Measurements from ENCODE around the gene TSPAN17.
"Not testable (repeated sequence)": the region's sequence is repeated elsewhere in the genome, so short reads cannot be mapped to it uniquely, and the experiment has no call there.

The TSPAN17 gene

DNA sequence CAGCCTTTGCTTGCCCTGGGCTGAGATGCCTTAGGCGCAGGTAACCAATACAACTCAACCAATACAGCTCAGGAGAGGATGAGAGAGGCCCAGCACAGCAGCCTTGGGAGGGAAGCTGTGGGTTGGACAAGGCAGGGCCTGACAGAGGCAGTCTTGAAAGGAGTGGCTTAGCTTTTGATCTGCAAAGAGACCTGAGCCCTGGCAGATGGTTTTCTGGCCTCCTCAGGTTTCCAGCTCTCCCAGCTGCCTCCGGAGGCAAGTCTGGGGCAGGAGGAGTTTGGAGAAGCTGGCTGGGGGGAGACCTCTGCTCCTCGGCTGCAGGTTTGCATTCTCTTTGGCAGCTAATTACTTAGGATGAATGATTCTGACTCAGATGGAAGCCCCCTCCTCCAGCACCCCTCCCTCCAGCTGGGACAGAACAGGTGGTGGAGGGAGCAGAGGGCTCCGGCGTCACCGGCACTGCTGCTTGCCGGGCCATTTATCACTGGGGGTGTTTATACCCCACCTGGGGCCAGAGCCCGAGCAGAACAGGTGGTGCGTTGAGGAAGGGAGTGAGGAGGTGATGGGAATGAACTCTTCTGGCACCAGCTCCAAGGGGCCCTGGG is 50.8 kb downstream of the TSPAN17 start:
- no peak for FAIRE-seq
- TF ChIP-seq CTCF (IDR thresholded peaks at IDR 0.05; ENCODE audit: insufficient read depth, missing control alignments): no peak
- DNase-seq (ENCODE audit: insufficient read length, low spot score): peak; percentile 70

- not testable (repeated sequence) for FAIRE-seq; DNase-seq (ENCODE audit: insufficient read length, low spot score)
Observed at GRCh38 chr5:176699446-176699845, 52.2 kb downstream of the TSPAN17 start.

DNA sequence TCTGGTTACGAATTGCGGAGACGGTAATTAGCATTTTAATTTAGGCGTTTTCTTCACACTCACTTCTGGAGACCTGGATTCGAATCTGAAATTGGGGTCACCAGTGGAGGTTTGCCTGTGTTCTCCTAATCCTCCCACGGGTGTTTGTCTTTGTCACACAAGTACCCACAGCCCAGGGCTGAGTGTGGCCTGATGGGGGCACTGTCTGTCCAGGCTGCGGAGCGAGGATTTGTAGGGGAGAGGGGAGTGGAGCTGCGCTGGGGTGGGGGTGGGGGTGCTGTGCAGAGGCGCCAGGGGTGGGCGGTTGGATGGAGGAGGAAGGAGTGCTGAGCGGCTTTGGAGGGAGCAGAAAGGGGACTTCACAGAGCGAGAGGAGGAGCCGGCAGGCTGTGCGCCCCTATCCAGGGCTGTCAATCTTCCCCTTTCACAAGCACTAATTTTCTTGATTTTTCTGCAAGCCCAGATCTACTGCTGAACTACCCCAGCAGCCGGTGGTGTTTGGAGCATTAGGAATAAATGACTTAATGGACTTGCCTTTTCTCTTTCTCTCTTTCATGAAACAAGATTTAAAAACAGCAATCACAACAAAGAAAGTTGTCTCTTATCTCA is 53.1 kb downstream of the TSPAN17 start:
- peak; percentile 45 for TF ChIP-seq CTCF (IDR thresholded peaks at IDR 0.05; ENCODE audit: insufficient read depth, missing control alignments)
- DNase-seq (ENCODE audit: insufficient read length, low spot score) (peak; percentile 57), FAIRE-seq (no peak)

GRCh38 chr5:176702671-176703641 is 55.7 kb downstream of the TSPAN17 start:
- TF ChIP-seq CTCF (IDR thresholded peaks at IDR 0.05; ENCODE audit: insufficient read depth, missing control alignments): no peak
- FAIRE-seq (no peak), DNase-seq (ENCODE audit: insufficient read length, low spot score) (no peak)

DNA sequence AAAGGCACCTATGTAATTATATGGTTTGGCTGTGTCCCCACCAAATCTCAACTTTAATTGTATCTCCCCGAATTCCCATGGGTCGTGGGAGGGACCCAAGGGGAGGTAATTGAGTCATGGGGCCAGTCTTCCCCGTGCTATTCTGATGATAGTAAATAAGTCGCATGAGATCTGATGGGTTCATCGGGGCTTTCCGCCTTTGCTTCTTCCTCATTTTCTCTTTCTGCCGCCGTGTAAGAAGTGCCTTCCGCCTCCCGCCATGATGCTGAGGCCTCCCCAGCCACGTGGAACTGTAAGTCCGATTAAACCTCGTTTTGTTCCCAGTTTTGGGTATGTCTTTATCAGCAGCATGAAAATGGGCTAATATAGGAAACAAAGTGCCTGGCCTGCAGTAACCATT is 56.6 kb downstream of the TSPAN17 start:
- no peak for TF ChIP-seq CTCF (IDR thresholded peaks at IDR 0.05; ENCODE audit: insufficient read depth, missing control alignments)
- no peak for FAIRE-seq

DNA sequence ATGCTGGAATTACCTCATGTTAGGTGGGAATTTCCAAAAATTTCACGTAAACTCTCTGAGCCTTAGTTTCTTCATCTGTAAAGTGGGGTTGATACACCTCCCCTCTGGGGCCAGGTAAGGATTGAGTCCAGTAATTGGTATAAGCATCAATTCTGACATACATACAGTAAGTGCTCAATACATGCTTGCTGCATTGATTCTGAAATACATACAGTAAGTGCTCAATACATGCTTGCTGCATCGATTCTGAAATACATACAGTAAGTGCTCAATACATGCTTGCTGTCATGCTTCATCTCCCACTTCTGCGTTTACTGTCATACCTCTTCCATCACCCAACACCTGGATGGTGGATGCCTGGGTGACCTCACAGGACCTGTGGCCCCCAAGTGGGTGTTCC is 57.1 kb downstream of the TSPAN17 start:
- FAIRE-seq: no peak
- DNase-seq (ENCODE audit: insufficient read length, low spot score): no peak
- no peak for TF ChIP-seq CTCF (IDR thresholded peaks at IDR 0.05; ENCODE audit: insufficient read depth, missing control alignments)

More for the DNA sequence above, 56.6 kb downstream of the TSPAN17 start:
- DNase-seq (ENCODE audit: insufficient read length, low spot score): no peak

DNA sequence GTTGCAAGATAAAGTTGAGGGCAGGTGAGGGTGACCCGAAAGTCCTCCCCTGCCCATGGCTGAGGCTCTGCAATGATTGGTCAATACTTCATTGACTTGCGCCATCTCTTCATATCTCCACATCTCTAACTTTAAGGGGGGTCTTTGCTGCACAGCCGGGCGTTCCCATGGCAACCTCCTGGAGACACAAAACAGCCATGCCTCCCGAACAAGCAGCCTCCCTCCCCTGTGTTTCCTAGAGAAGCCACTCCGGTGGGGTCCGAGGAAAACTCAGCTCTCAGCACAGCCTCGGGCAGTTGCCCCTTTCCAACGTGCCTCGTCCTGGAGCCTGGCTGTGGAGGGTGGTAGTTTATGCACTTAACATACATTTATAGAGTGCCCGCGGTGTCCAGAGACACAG is 57.5 kb downstream of the TSPAN17 start:
- TF ChIP-seq CTCF (IDR thresholded peaks at IDR 0.05; ENCODE audit: insufficient read depth, missing control alignments): no peak
- FAIRE-seq (no peak), DNase-seq (ENCODE audit: insufficient read length, low spot score) (no peak)
